Tibial nerve (tissue), 4 donors: ENCODE data around the gene JKAMP. TPM values are rescaled to one million over a fixed set of nuclear protein-coding genes. Genes with fewer than 3 reads are reported as not detected.

Experiments
- DNase-seq, 2 donors: peaks; one replicate each; pipeline ENCODE4 v3.0.0-alpha.2; 2019; ENCODE audit warnings: low spot score in 2 of 2
- H3K27ac ChIP-seq, 4 donors: fragments of 200-600 bp; sonication (generic) in 3 of 4; one replicate each; pipeline ENCODE4 v1.5.1; 2017 to 2019; ENCODE audit warnings: mild to moderate bottlenecking in 1 of 4
- H3K27me3 ChIP-seq, 2 donors: fragments of 200-600 bp; sonication (generic) in 1 of 2; one replicate each; pipeline versions ENCODE4 v1.5.1 to v1.6.0; 2017 to 2019
- H3K36me3 ChIP-seq, 3 donors: fragments of 200-600 bp; sonication (generic); one replicate each; pipeline ENCODE4 v1.5.1; 2018 to 2019
- H3K4me1 ChIP-seq, 4 donors: fragments of 200-600 bp; sonication (generic) in 3 of 4; one replicate each; pipeline ENCODE4 v1.5.1; 2017 to 2019
- H3K4me3 ChIP-seq, 4 donors: fragments of 200-600 bp; sonication (generic) in 3 of 4; one replicate each; pipeline ENCODE4 v1.5.1; 2017 to 2019; ENCODE audit warnings: mild to moderate bottlenecking in 1 of 4, moderate library complexity in 1 of 4
- H3K9me3 ChIP-seq, 4 donors: fragments of 200-600 bp; sonication (generic) in 3 of 4; one replicate each; pipeline ENCODE4 v1.5.1; 2017 to 2019
- CTCF ChIP-seq, 5 experiments: fragments of 200-600 bp in 3 of 5; fragments of 450-650 bp in 2 of 5; sonication (generic) in 3 of 5; IDR thresholded peaks; one replicate each; pipeline ENCODE4 v1.5.1; 2016 to 2019; ENCODE audit warnings: antibody characterized with exemption in 5 of 5, mild to moderate bottlenecking in 3 of 5, moderate library complexity in 2 of 5
- EP300 ChIP-seq, 2 donors: sonication (generic); formaldehyde crosslinking; IDR thresholded peaks; one replicate each; pipeline ENCODE4 v1.6.1; 2017; ENCODE audit warnings: antibody characterized with exemption in 2 of 2, mild to moderate bottlenecking in 1 of 2
- POLR2A ChIP-seq, 2 donors: fragments of 450-650 bp; IDR thresholded peaks; one replicate each; pipeline ENCODE4 v1.6.1; 2017; ENCODE audit warnings: antibody characterized with exemption in 2 of 2, mild to moderate bottlenecking in 2 of 2, moderate library complexity in 2 of 2
- WGBS, 2 donors: methylation state at CpG; one replicate each; pipeline ENCODE4 v1.1.5; 2018; 5-methylcytosine and 5-hydroxymethylcytosine counted together
- total RNA-seq, 4 donors: library from RNA; depleted of rRNA; stranded (reverse); fragments of >200 nt; gene quantifications; one replicate each; pipeline ENCODE4 v1.1.0, GENCODE V29; 2016

The JKAMP gene
- total RNA-seq, 4 donors from 2014 or later = 38.0 to 78.1 (median 58.3) TPM

GRCh38 chr14:59483363-59483762 lies 954 bp upstream of the JKAMP start:
- Histone ChIP-seq H3K9me3 (no peaks in the 10 kb centered on the region), H3K4me3 (peak overlapping the region; percentile 66 to 95 (median 89)), H3K27ac (peak overlapping the region; percentile 93 to 97 (median 94)), H3K36me3 (peaks cover 0 to 1% (median under 1%) of the 10 kb centered on the region in 3 donors), H3K27me3 (no peaks in the 10 kb centered on the region), H3K4me1 (peaks cover 0 to 63% (median 38%) of the 10 kb centered on the region in 4 donors)
- WGBS, 2 donors = 7 to 8% methylated on average over 14 to 16 of the region's 16 CpGs
- no peak for DNase-seq
- no peak for TF ChIP-seq POLR2A (IDR thresholded peaks at IDR 0.05)
- no peak for TF ChIP-seq CTCF (IDR thresholded peaks at IDR 0.05)

DNA sequence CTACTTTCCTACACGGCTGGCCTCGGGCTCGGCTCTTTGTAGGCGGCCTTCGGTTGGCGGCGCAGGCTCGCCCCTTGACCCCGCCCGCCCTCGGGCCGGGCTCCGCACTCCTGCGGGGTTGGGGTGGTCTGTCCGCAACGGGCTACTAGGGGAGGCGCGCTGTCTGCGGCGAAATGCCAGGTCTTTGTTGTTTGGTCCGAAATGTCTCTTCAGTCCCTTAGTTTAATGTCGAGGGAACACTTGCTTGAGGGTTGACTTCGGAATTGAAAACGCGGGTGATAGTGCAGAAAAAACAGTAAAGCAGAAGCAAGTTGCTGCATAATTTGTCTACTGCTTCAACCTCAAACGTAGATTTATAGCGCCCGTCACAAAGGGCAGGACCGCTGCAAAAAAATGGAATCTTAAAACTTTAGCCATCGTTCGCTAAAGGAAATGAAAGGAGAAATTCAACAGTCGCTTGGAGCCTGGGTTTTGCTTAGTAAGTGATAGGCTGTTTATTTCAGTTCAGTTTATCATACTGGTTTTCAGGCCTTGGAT lies 390 bp downstream of the JKAMP start:
- TF ChIP-seq POLR2A (IDR thresholded peaks at IDR 0.05) = no peak
- no peak for TF ChIP-seq CTCF (IDR thresholded peaks at IDR 0.05)
- TF ChIP-seq EP300 (IDR thresholded peaks at IDR 0.05) = no peak
- Histone ChIP-seq H3K27me3 (no peaks in the 10 kb centered on the region), H3K27ac (peak overlapping the region; percentile 93 to 97 (median 94)), H3K4me3 (peak overlapping the region; percentile 66 to 95 (median 89)), H3K9me3 (no peaks in the 10 kb centered on the region), H3K36me3 (peaks cover 0 to 13% (median 0%) of the 10 kb centered on the region in 3 donors), H3K4me1 (peaks cover 0 to 67% (median 38%) of the 10 kb centered on the region in 4 donors)
- WGBS, 2 donors = 0 to 1% methylated on average over 25 to 32 of the region's 32 CpGs
- DNase-seq = no peak

GRCh38 chr14:59490756-59491155 lies 6.4 kb downstream of the JKAMP start:
- TF ChIP-seq POLR2A (IDR thresholded peaks at IDR 0.05) (no peak), EP300 (IDR thresholded peaks at IDR 0.05) (no peak), CTCF (IDR thresholded peaks at IDR 0.05) (no peak)
- H3K27me3 ChIP-seq = no peaks in the 10 kb centered on the region
- no peaks in the 10 kb centered on the region for H3K9me3 ChIP-seq
- H3K4me3 ChIP-seq = no peak overlapping the region
- no peak for DNase-seq
- H3K36me3 ChIP-seq = peaks cover 0 to 62% (median 2%) of the 10 kb centered on the region in 3 donors
- no peak overlapping the region for H3K27ac ChIP-seq
- 88 to 91% methylated on average over 3 of the region's 3 CpGs for WGBS, 2 donors
- peaks cover 0 to 22% (median 11%) of the 10 kb centered on the region in 4 donors for H3K4me1 ChIP-seq

DNA sequence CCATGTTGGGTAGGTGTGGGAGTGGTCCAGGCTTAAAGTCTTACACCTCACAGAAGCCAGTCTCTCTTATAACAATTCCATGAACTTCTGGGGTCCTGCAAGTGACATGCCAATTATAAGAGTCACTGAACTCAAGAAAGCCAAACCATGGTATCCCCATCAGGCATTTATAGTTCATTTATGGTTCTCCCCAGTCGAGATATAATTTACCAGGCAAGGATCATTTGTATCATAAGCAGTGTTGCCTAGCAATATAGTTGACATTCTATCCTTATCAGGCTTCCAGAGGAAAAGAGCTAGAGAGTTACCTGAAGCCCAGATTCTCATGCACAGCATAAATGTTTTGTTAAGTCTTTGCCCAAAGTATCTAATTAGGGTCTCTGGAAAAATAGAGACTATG lies 8.1 kb downstream of the JKAMP start:
- H3K4me1 ChIP-seq = peaks cover 0 to 8% (median 2%) of the 10 kb centered on the region in 4 donors
- no peaks in the 10 kb centered on the region for H3K27me3 ChIP-seq
- no peak for DNase-seq
- no peaks in the 10 kb centered on the region for H3K9me3 ChIP-seq
- WGBS, 2 donors = 87 to 88% methylated on average over 1 of the region's 1 CpG
- TF ChIP-seq CTCF (IDR thresholded peaks at IDR 0.05) (no peak), POLR2A (IDR thresholded peaks at IDR 0.05) (no peak), EP300 (IDR thresholded peaks at IDR 0.05) (no peak)
- peaks cover 0 to 72% (median 6%) of the 10 kb centered on the region in 3 donors for H3K36me3 ChIP-seq
- H3K27ac ChIP-seq = no peak overlapping the region
- no peak overlapping the region for H3K4me3 ChIP-seq

DNA sequence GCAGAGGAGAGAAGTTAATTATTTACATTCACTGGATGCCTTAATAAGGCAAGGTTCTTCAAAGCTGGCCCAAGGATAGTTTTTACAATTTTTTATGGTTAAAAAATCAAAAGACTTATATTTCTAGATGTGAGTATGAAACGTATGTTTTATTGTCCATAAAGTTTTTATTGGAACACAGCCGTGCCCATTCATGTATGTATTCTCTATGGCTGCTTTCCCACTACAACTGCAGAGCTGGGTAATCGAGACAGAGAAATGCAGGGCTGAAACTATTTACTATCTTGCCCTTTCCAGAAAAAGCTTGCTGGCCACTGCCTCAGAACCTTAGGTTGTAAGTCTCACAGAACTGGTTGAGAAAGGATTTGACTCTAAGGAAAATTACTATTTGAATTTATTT lies 16.4 kb downstream of the JKAMP start:
- 59 to 63% methylated on average over 3 of the region's 3 CpGs for WGBS, 2 donors
- no peak for TF ChIP-seq EP300 (IDR thresholded peaks at IDR 0.05)
- TF ChIP-seq POLR2A (IDR thresholded peaks at IDR 0.05) = no peak
- TF ChIP-seq CTCF (IDR thresholded peaks at IDR 0.05) = no peak
- no peaks in the 10 kb centered on the region for H3K9me3 ChIP-seq
- no peak overlapping the region for H3K27ac ChIP-seq
- no peak overlapping the region for H3K4me3 ChIP-seq
- H3K27me3 ChIP-seq = no peaks in the 10 kb centered on the region
- no peaks in the 10 kb centered on the region for H3K4me1 ChIP-seq
- DNase-seq = no peak
- peaks cover 0 to 24% (median 9%) of the 10 kb centered on the region in 3 donors for H3K36me3 ChIP-seq
